ENCODE measurements around the gene BCAM.

BCAM gene

GRCh38 chr19:44785271-44785670, 23.6 kb upstream of the BCAM start:
- TF ChIP-seq SIN3A (IDR thresholded peaks at IDR 0.05; ENCODE audit: borderline replicate concordance, insufficient read depth, low read length), result no peak
- TF ChIP-seq POLR2AphosphoS5 (IDR thresholded peaks at IDR 0.05; ENCODE audit: low read depth, low read length), result no peak
- no peak for TF ChIP-seq TAF1 (IDR thresholded peaks at IDR 0.05; ENCODE audit: borderline replicate concordance, insufficient read depth, low read length)
- no peak for TF ChIP-seq REST (IDR thresholded peaks at IDR 0.05; ENCODE audit: insufficient read depth in 1 of 2, low read depth in 2 of 2, low read length in 2 of 2)
- no peak for TF ChIP-seq FOXP2 (optimal IDR thresholded peaks at IDR 0.05; ENCODE audit: borderline replicate concordance, extremely low read depth, extremely low read length, insufficient read depth)

DNA sequence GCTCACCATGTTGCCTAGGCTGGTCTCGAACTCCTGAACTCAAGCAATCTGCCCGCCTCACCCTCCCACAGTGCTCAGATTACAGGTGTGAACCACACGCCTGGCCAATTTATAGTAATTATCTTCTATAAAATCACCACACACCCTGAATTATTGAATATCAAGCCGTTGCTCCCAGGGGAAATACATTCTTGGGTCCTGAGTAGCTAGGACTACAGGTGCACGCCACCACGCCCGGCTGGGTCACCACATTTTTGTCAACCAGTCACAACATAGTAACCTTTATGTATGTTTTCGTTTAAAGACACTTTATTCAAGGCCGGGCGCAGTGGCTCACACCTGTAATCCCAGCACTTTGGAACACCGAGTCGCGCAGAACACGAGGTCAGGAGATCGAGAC, 22.9 kb upstream of the BCAM start:
- no peak for TF ChIP-seq POLR2AphosphoS5 (IDR thresholded peaks at IDR 0.05; ENCODE audit: low read depth, low read length)
- no peak for TF ChIP-seq SIN3A (IDR thresholded peaks at IDR 0.05; ENCODE audit: borderline replicate concordance, insufficient read depth, low read length)
- TF ChIP-seq TAF1 (IDR thresholded peaks at IDR 0.05; ENCODE audit: borderline replicate concordance, insufficient read depth, low read length), result no peak
- no peak for TF ChIP-seq REST (IDR thresholded peaks at IDR 0.05; ENCODE audit: insufficient read depth in 1 of 2, low read depth in 2 of 2, low read length in 2 of 2)

DNA sequence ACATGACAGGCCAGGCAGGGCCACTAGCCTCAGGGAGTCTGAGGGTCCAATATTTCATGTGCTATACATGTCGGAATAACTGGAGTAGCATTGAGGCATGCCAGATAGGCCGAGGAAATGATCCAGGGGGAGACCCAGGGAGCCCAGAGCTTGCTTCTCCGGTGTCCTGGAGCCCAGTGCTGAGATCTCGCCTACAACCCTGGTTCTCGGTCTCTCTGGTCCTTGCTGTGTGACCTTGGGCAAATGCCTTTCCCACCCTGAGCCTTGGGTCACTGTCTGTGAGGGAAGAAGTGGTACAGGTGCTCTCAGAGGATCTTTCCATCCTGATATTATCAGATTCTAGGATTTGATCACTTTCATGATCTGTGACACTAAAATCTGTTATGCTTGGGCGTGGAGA, 19.9 kb upstream of the BCAM start:
- no peak for TF ChIP-seq SIN3A (IDR thresholded peaks at IDR 0.05; ENCODE audit: borderline replicate concordance, insufficient read depth, low read length)
- TF ChIP-seq REST (IDR thresholded peaks at IDR 0.05; ENCODE audit: insufficient read depth in 1 of 2, low read depth in 2 of 2, low read length in 2 of 2), result no peak
- TF ChIP-seq POLR2AphosphoS5 (IDR thresholded peaks at IDR 0.05; ENCODE audit: low read depth, low read length), result no peak
- no peak for TF ChIP-seq TAF1 (IDR thresholded peaks at IDR 0.05; ENCODE audit: borderline replicate concordance, insufficient read depth, low read length)
- TF ChIP-seq FOXP2 (optimal IDR thresholded peaks at IDR 0.05; ENCODE audit: borderline replicate concordance, extremely low read depth, extremely low read length, insufficient read depth), result no peak

- TF ChIP-seq SIN3A (IDR thresholded peaks at IDR 0.05; ENCODE audit: borderline replicate concordance, insufficient read depth, low read length), result no peak
- TF ChIP-seq POLR2AphosphoS5 (IDR thresholded peaks at IDR 0.05; ENCODE audit: low read depth, low read length), result no peak
- no peak for TF ChIP-seq REST (IDR thresholded peaks at IDR 0.05; ENCODE audit: insufficient read depth in 1 of 2, low read depth in 2 of 2, low read length in 2 of 2)
- no peak for TF ChIP-seq FOXP2 (optimal IDR thresholded peaks at IDR 0.05; ENCODE audit: borderline replicate concordance, extremely low read depth, extremely low read length, insufficient read depth)
- no peak for TF ChIP-seq TAF1 (IDR thresholded peaks at IDR 0.05; ENCODE audit: borderline replicate concordance, insufficient read depth, low read length)
Measured at GRCh38 chr19:44789943-44790483, 18.9 kb upstream of the BCAM start.

DNA sequence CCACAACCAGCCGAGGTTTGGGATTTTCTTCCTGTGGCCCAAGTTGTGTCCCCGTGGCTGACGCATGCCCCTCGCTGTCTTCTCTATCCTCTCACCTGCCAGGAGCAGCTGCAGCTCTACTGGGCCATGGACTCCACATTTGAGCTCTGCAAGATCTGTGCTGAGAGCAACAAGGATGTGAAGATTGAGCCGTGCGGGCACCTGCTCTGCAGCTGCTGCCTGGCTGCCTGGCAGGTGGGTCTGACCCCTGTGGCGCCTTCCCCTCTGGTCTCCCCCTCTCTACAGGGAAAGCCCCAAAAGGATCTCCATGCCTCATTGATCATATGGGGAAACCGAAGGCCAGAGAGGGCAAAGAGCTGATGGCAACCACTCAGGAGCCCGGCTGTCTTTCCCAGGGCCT, 16.6 kb upstream of the BCAM start:
- TF ChIP-seq SIN3A (IDR thresholded peaks at IDR 0.05; ENCODE audit: borderline replicate concordance, insufficient read depth, low read length) (no peak), REST (IDR thresholded peaks at IDR 0.05; ENCODE audit: insufficient read depth in 1 of 2, low read depth in 2 of 2, low read length in 2 of 2) (no peak), TAF1 (IDR thresholded peaks at IDR 0.05; ENCODE audit: borderline replicate concordance, insufficient read depth, low read length) (no peak), FOXP2 (optimal IDR thresholded peaks at IDR 0.05; ENCODE audit: borderline replicate concordance, extremely low read depth, extremely low read length, insufficient read depth) (no peak), POLR2AphosphoS5 (IDR thresholded peaks at IDR 0.05; ENCODE audit: low read depth, low read length) (no peak)
